ENCODE measurements around the gene MED17.

The MED17 gene

GRCh38 chr11:93784145-93784934 is at the start of gene MED17:
MED17 (plus strand) TSS chr11:93784282; CDS start chr11:93784514, 232 bp downstream.
- H3K36me3 ChIP-seq (ENCODE audit: control insufficient read depth, insufficient read depth, low read length): peaks cover 33% of the 10 kb centered on the region
- H3K9ac ChIP-seq (ENCODE audit: low read depth, low read length): peak within 1 kb of the TSS; percentile 98
- H3K27me3 ChIP-seq (ENCODE audit: control insufficient read depth, insufficient read depth, low read length): no peaks in the 10 kb centered on the region
- H3K4me1 ChIP-seq (ENCODE audit: control insufficient read depth, insufficient read depth, low read length): peaks cover 9% of the 10 kb centered on the region; the same call in 1 of the 2 replicates
- peak within 1 kb of the TSS; percentile 99 for H3K27ac ChIP-seq (ENCODE audit: low read depth, low read length)
- peak within 1 kb of the TSS; percentile 97 for H3K4me3 ChIP-seq (ENCODE audit: low read depth, low read length)
- no peaks in the 10 kb centered on the region for H3K9me3 ChIP-seq (ENCODE audit: control insufficient read depth, insufficient read depth, low read length)

- no peaks in the 10 kb centered on the region for H3K9me3 ChIP-seq (ENCODE audit: control insufficient read depth, insufficient read depth, low read length)
- H3K4me1 ChIP-seq (ENCODE audit: control insufficient read depth, insufficient read depth, low read length): peaks cover 15% of the 10 kb centered on the region
- H3K9ac ChIP-seq (ENCODE audit: low read depth, low read length): no peak overlapping the region
- no peak overlapping the region for H3K4me3 ChIP-seq (ENCODE audit: low read depth, low read length)
- no peaks in the 10 kb centered on the region for H3K27me3 ChIP-seq (ENCODE audit: control insufficient read depth, insufficient read depth, low read length)
- H3K27ac ChIP-seq (ENCODE audit: low read depth, low read length): no peak overlapping the region
- H3K36me3 ChIP-seq (ENCODE audit: control insufficient read depth, insufficient read depth, low read length): peaks cover 100% of the 10 kb centered on the region
These were observed 49.5 kb upstream of the MED17 start for GRCh38 chr11:93734427-93735222.

GRCh38 chr11:93735627-93736026 is 48.5 kb upstream of the MED17 start:
- H3K27me3 ChIP-seq (ENCODE audit: control insufficient read depth, insufficient read depth, low read length): no peaks in the 10 kb centered on the region
- H3K9me3 ChIP-seq (ENCODE audit: control insufficient read depth, insufficient read depth, low read length): no peaks in the 10 kb centered on the region
- H3K4me3 ChIP-seq (ENCODE audit: low read depth, low read length): no peak overlapping the region
- peaks cover 15% of the 10 kb centered on the region for H3K4me1 ChIP-seq (ENCODE audit: control insufficient read depth, insufficient read depth, low read length)
- no peak overlapping the region for H3K9ac ChIP-seq (ENCODE audit: low read depth, low read length)
- H3K36me3 ChIP-seq (ENCODE audit: control insufficient read depth, insufficient read depth, low read length): peaks cover 99% of the 10 kb centered on the region
- no peak overlapping the region for H3K27ac ChIP-seq (ENCODE audit: low read depth, low read length)

GRCh38 chr11:93736129-93736528 is 48.0 kb upstream of the MED17 start:
- H3K27me3 ChIP-seq (ENCODE audit: control insufficient read depth, insufficient read depth, low read length): no peaks in the 10 kb centered on the region
- peaks cover 94% of the 10 kb centered on the region for H3K36me3 ChIP-seq (ENCODE audit: control insufficient read depth, insufficient read depth, low read length)
- peak overlapping the region; percentile 23 for H3K27ac ChIP-seq (ENCODE audit: low read depth, low read length)
- no peak overlapping the region for H3K9ac ChIP-seq (ENCODE audit: low read depth, low read length)
- no peaks in the 10 kb centered on the region for H3K9me3 ChIP-seq (ENCODE audit: control insufficient read depth, insufficient read depth, low read length)
- H3K4me1 ChIP-seq (ENCODE audit: control insufficient read depth, insufficient read depth, low read length): peaks cover 15% of the 10 kb centered on the region
- no peak overlapping the region for H3K4me3 ChIP-seq (ENCODE audit: low read depth, low read length)

- H3K27me3 ChIP-seq (ENCODE audit: control insufficient read depth, insufficient read depth, low read length): no peaks in the 10 kb centered on the region
- peak overlapping the region; percentile 99; the same call in 1 of the 2 replicates for H3K9ac ChIP-seq (ENCODE audit: low read depth, low read length)
- H3K36me3 ChIP-seq (ENCODE audit: control insufficient read depth, insufficient read depth, low read length): peaks cover 74% of the 10 kb centered on the region
- H3K27ac ChIP-seq (ENCODE audit: low read depth, low read length): peak overlapping the region; percentile 94
- no peaks in the 10 kb centered on the region for H3K9me3 ChIP-seq (ENCODE audit: control insufficient read depth, insufficient read depth, low read length)
- peak overlapping the region; percentile 96 for H3K4me3 ChIP-seq (ENCODE audit: low read depth, low read length)
- H3K4me1 ChIP-seq (ENCODE audit: control insufficient read depth, insufficient read depth, low read length): peaks cover 15% of the 10 kb centered on the region
These were observed 46.0 kb upstream of the MED17 start for GRCh38 chr11:93737904-93738612.

- Histone ChIP-seq H3K9me3 (ENCODE audit: control insufficient read depth, insufficient read depth, low read length) (no peaks in the 10 kb centered on the region), H3K4me1 (ENCODE audit: control insufficient read depth, insufficient read depth, low read length) (peaks cover 15% of the 10 kb centered on the region), H3K27me3 (ENCODE audit: control insufficient read depth, insufficient read depth, low read length) (no peaks in the 10 kb centered on the region), H3K27ac (ENCODE audit: low read depth, low read length) (peak overlapping the region; percentile 94), H3K36me3 (ENCODE audit: control insufficient read depth, insufficient read depth, low read length) (peaks cover 71% of the 10 kb centered on the region), H3K4me3 (ENCODE audit: low read depth, low read length) (peak overlapping the region; percentile 96), H3K9ac (ENCODE audit: low read depth, low read length) (peak overlapping the region; percentile 99)
These were observed 45.4 kb upstream of the MED17 start for GRCh38 chr11:93738647-93739081.

- Histone ChIP-seq H3K9ac (ENCODE audit: low read depth, low read length) (peak overlapping the region; percentile 99), H3K9me3 (ENCODE audit: control insufficient read depth, insufficient read depth, low read length) (no peaks in the 10 kb centered on the region), H3K27me3 (ENCODE audit: control insufficient read depth, insufficient read depth, low read length) (no peaks in the 10 kb centered on the region), H3K27ac (ENCODE audit: low read depth, low read length) (peak overlapping the region; percentile 94), H3K4me1 (ENCODE audit: control insufficient read depth, insufficient read depth, low read length) (peaks cover 22% of the 10 kb centered on the region), H3K36me3 (ENCODE audit: control insufficient read depth, insufficient read depth, low read length) (peaks cover 61% of the 10 kb centered on the region), H3K4me3 (ENCODE audit: low read depth, low read length) (peak overlapping the region; percentile 96)
These were observed 43.9 kb upstream of the MED17 start for GRCh38 chr11:93740031-93740729.

- Histone ChIP-seq H3K27me3 (ENCODE audit: control insufficient read depth, insufficient read depth, low read length) (no peaks in the 10 kb centered on the region), H3K36me3 (ENCODE audit: control insufficient read depth, insufficient read depth, low read length) (peaks cover 56% of the 10 kb centered on the region), H3K27ac (ENCODE audit: low read depth, low read length) (peak overlapping the region; percentile 94), H3K4me1 (ENCODE audit: control insufficient read depth, insufficient read depth, low read length) (peaks cover 22% of the 10 kb centered on the region), H3K9me3 (ENCODE audit: control insufficient read depth, insufficient read depth, low read length) (no peaks in the 10 kb centered on the region), H3K4me3 (ENCODE audit: low read depth, low read length) (peak overlapping the region; percentile 96), H3K9ac (ENCODE audit: low read depth, low read length) (peak overlapping the region; percentile 99)
These were observed 43.4 kb upstream of the MED17 start for GRCh38 chr11:93740730-93741093.

GRCh38 chr11:93741094-93741881 is 42.8 kb upstream of the MED17 start, which contains the start of the genes C11orf54 and TAF1D:
C11orf54 (plus strand) TSS chr11:93741672; CDS start chr11:93747394, 5,722 bp downstream.
TAF1D (minus strand) TSS chr11:93741495; CDS start chr11:93739304, 2,191 bp downstream.
- Histone ChIP-seq H3K27me3 (ENCODE audit: control insufficient read depth, insufficient read depth, low read length) (no peaks in the 10 kb centered on the region), H3K4me3 (ENCODE audit: low read depth, low read length) (peak within 1 kb of the TSS; percentile 96), H3K27ac (ENCODE audit: low read depth, low read length) (peak within 1 kb of the TSS; percentile 94), H3K9me3 (ENCODE audit: control insufficient read depth, insufficient read depth, low read length) (no peaks in the 10 kb centered on the region), H3K4me1 (ENCODE audit: control insufficient read depth, insufficient read depth, low read length) (peaks cover 22% of the 10 kb centered on the region), H3K9ac (ENCODE audit: low read depth, low read length) (peak within 1 kb of the TSS; percentile 99), H3K36me3 (ENCODE audit: control insufficient read depth, insufficient read depth, low read length) (peaks cover 50% of the 10 kb centered on the region)
